Measurements from ENCODE around the gene COL27A1. TPM values are rescaled to one million over a fixed set of nuclear protein-coding genes. Genes with fewer than 3 reads are reported as not detected.
A peak's percentile ranks its signal among the peaks of the same experiment; 100 is the strongest.

Gene COL27A1
- total and polyA plus RNA-seq, 7 donors: 1.4 to 13.3 (median 4.3) TPM

GRCh38 chr9:114174557-114174875 is 19.2 kb downstream of the COL27A1 start:
- Histone ChIP-seq H3K27me3 (no peaks in the 10 kb centered on the region), H3K27ac (peak overlapping the region; percentile 49 to 77 (median 70)), H3K9me3 (no peaks in the 10 kb centered on the region), H3K4me3 (no peak overlapping the region), H3K4me1 (peaks cover 0 to 76% (median 66%) of the 10 kb centered on the region in 4 donors), H3K36me3 (no peaks in the 10 kb centered on the region)
- intact Hi-C loops (cut with DNase I): no loop called here
- DNase-seq: no peak
- WGBS, 2 donors: 34 to 80% methylated on average over 3 of the region's 3 CpGs
- TF ChIP-seq POLR2A (IDR thresholded peaks at IDR 0.05) (no peak), EP300 (IDR thresholded peaks at IDR 0.05) (no peak), POLR2AphosphoS5 (IDR thresholded peaks at IDR 0.05) (no peak)
- TF ChIP-seq, protein P1, sequence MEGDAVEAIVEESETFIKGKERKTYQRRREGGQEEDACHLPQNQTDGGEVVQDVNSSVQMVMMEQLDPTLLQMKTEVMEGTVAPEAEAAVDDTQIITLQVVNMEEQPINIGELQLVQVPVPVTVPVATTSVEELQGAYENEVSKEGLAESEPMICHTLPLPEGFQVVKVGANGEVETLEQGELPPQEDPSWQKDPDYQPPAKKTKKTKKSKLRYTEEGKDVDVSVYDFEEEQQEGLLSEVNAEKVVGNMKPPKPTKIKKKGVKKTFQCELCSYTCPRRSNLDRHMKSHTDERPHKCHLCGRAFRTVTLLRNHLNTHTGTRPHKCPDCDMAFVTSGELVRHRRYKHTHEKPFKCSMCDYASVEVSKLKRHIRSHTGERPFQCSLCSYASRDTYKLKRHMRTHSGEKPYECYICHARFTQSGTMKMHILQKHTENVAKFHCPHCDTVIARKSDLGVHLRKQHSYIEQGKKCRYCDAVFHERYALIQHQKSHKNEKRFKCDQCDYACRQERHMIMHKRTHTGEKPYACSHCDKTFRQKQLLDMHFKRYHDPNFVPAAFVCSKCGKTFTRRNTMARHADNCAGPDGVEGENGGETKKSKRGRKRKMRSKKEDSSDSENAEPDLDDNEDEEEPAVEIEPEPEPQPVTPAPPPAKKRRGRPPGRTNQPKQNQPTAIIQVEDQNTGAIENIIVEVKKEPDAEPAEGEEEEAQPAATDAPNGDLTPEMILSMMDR (IDR thresholded peaks at IDR 0.05): no peak

GRCh38 chr9:114174876-114175771 is 19.8 kb downstream of the COL27A1 start:
- Histone ChIP-seq H3K9me3 (no peaks in the 10 kb centered on the region), H3K36me3 (no peaks in the 10 kb centered on the region), H3K27ac (peak overlapping the region; percentile 49 to 77 (median 70)), H3K4me1 (peaks cover 0 to 77% (median 70%) of the 10 kb centered on the region in 4 donors), H3K27me3 (no peaks in the 10 kb centered on the region), H3K4me3 (no peak overlapping the region)
- 49 to 66% methylated on average over 26 of the region's 26 CpGs for WGBS, 2 donors
- DNase-seq: peak; percentile 80
- intact Hi-C loops (cut with DNase I): loop anchor here (5.0 kb wide), 2 partner anchors 42 to 72 kb away; no protein-coding TSS in a partner anchor
- TF ChIP-seq POLR2A (IDR thresholded peaks at IDR 0.05) (no peak), POLR2AphosphoS5 (IDR thresholded peaks at IDR 0.05) (peak in 1 of 4 donors; percentile 7)

DNA sequence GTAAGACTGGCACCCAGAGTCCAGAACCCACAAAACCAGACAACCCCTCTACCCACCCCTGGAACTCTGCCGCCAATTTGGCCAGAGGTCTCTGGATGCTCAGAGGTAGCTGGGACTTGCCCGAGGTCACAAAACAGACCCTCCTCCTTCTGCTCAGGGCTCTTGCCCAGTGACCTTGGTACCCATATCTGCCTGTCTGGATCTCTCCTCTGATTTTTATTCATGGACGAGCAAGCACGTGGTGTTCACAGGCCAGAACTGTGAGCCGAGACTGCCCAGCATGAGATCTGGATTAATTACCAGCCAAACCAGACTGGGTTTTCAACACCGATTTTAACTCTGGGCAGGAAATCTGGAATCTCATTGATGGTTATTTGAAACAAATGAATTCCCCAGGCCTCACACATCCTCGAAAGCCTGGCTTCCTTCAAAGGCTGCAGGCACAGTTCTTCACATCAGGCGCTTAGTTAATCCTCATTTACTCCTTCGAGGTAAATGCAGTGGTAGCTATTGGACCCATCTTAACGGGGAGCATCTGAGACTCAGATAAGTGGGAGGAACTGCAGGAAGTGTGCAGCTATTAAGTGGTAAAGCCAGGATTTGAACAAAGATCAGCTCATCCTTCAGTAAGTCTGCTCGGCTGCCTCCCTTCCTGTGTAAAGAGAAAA is 21.4 kb downstream of the COL27A1 start:
- Histone ChIP-seq H3K36me3 (no peaks in the 10 kb centered on the region), H3K27ac (peak overlapping the region in 3 of 4 donors; percentile 64 to 77 (median 77)), H3K27me3 (no peaks in the 10 kb centered on the region), H3K4me3 (no peak overlapping the region), H3K9me3 (no peaks in the 10 kb centered on the region), H3K4me1 (peaks cover 0 to 93% (median 86%) of the 10 kb centered on the region in 4 donors)
- no peak for DNase-seq
- intact Hi-C loops (cut with DNase I): loop anchor here (5.0 kb wide), 2 partner anchors 41 to 71 kb away; no protein-coding TSS in a partner anchor
- WGBS, 2 donors: 72 to 75% methylated on average over 11 of the region's 11 CpGs
- no peak for TF ChIP-seq POLR2A (IDR thresholded peaks at IDR 0.05)

- 39 to 56% methylated on average over 6 of the region's 6 CpGs for WGBS, 2 donors
- peak overlapping the region in 2 of 4 donors; percentile 77 for H3K27ac ChIP-seq
- no peak overlapping the region for H3K4me3 ChIP-seq
- intact Hi-C loops (cut with DNase I): loop anchor here (5.0 kb wide), 2 partner anchors 40 to 70 kb away; no protein-coding TSS in a partner anchor
- peaks cover 0 to 90% (median 85%) of the 10 kb centered on the region in 4 donors for H3K4me1 ChIP-seq
- DNase-seq: no peak
- H3K36me3 ChIP-seq: no peaks in the 10 kb centered on the region
- TF ChIP-seq, protein P1 (IDR thresholded peaks at IDR 0.05): no peak
- TF ChIP-seq POLR2AphosphoS5 (IDR thresholded peaks at IDR 0.05): no peak
- TF ChIP-seq EP300 (IDR thresholded peaks at IDR 0.05): no peak
- no peak for TF ChIP-seq POLR2A (IDR thresholded peaks at IDR 0.05)
- H3K27me3 ChIP-seq: no peaks in the 10 kb centered on the region
- H3K9me3 ChIP-seq: no peaks in the 10 kb centered on the region
These were observed 22.2 kb downstream of the COL27A1 start for GRCh38 chr9:114177423-114178064.

DNA sequence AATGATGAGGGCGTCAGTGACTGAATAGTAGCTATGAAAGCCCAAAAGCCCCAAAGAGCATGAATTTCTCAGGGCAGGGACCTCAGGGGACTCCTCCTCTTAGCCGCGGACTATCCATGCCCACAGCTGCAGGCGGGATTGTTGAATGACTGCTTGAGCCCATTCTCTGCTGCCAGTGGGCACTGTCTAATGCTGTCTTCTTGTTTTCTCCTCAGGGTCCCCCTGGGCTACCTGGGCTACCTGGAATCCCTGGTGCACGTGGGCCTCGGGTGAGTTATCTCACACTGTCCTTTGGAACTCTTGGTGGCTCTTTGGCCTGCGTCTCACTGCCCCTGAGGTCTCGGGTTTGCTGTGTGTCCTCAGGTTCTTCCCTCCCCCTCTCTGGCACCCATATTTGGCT is 22.7 kb downstream of the COL27A1 start:
- H3K4me3 ChIP-seq: no peak overlapping the region
- WGBS, 2 donors: 88 to 90% methylated on average over 8 of the region's 8 CpGs
- no peaks in the 10 kb centered on the region for H3K36me3 ChIP-seq
- no peak for TF ChIP-seq POLR2A (IDR thresholded peaks at IDR 0.05)
- TF ChIP-seq, protein P1 (IDR thresholded peaks at IDR 0.05): no peak
- TF ChIP-seq EP300 (IDR thresholded peaks at IDR 0.05): no peak
- no peak for TF ChIP-seq POLR2AphosphoS5 (IDR thresholded peaks at IDR 0.05)
- H3K4me1 ChIP-seq: peaks cover 0 to 85% (median 80%) of the 10 kb centered on the region in 4 donors
- H3K9me3 ChIP-seq: no peaks in the 10 kb centered on the region
- H3K27me3 ChIP-seq: no peaks in the 10 kb centered on the region
- no peak for DNase-seq
- H3K27ac ChIP-seq: peak overlapping the region in 2 of 4 donors; percentile 77
- intact Hi-C loops (cut with DNase I): loop anchor here (5.0 kb wide), 2 partner anchors 39 to 69 kb away; no protein-coding TSS in a partner anchor
